ENCODE results near the gene ADNP2.

Gene ADNP2

GRCh38 chr18:80182855-80183254 is 73.8 kb downstream of the ADNP2 start:
- Mint-ChIP-seq H3K27me3 (no peaks in the 10 kb centered on the region), H3K4me1 (peaks cover 10% of the 10 kb centered on the region), H3K4me3 (no peak overlapping the region), H3K9me3 (no peaks in the 10 kb centered on the region), H3K27ac (ENCODE audit: low read depth) (no peak overlapping the region), H3K36me3 (ENCODE audit: insufficient read depth) (no peaks in the 10 kb centered on the region)
- ATAC-seq (replicated peaks; ENCODE audit: extremely low read depth, poor library complexity, severe bottlenecking) (no peak), DNase-seq (ENCODE audit: low spot score in 2 of 2) (no peak)

GRCh38 chr18:80183273-80184050 is 74.4 kb downstream of the ADNP2 start:
- Mint-ChIP-seq H3K36me3 (ENCODE audit: insufficient read depth) (no peaks in the 10 kb centered on the region), H3K27me3 (no peaks in the 10 kb centered on the region), H3K4me3 (no peak overlapping the region), H3K4me1 (peaks cover 10% of the 10 kb centered on the region), H3K27ac (ENCODE audit: low read depth) (no peak overlapping the region), H3K9me3 (no peaks in the 10 kb centered on the region)
- ATAC-seq (replicated peaks; ENCODE audit: extremely low read depth, poor library complexity, severe bottlenecking) (no peak), DNase-seq (ENCODE audit: low spot score in 2 of 2) (no peak)

GRCh38 chr18:80184243-80184772 is 75.2 kb downstream of the ADNP2 start:
- no peaks in the 10 kb centered on the region for H3K27me3 Mint-ChIP-seq
- ATAC-seq (replicated peaks; ENCODE audit: extremely low read depth, poor library complexity, severe bottlenecking): no peak
- no peak for DNase-seq (ENCODE audit: low spot score in 2 of 2)
- no peaks in the 10 kb centered on the region for H3K36me3 Mint-ChIP-seq (ENCODE audit: insufficient read depth)
- H3K9me3 Mint-ChIP-seq: no peaks in the 10 kb centered on the region
- H3K4me1 Mint-ChIP-seq: peaks cover 6% of the 10 kb centered on the region
- H3K27ac Mint-ChIP-seq (ENCODE audit: low read depth): no peak overlapping the region
- no peak overlapping the region for H3K4me3 Mint-ChIP-seq

- ATAC-seq (replicated peaks; ENCODE audit: extremely low read depth, poor library complexity, severe bottlenecking): no peak
- Mint-ChIP-seq H3K4me3 (no peak overlapping the region), H3K9me3 (no peaks in the 10 kb centered on the region), H3K4me1 (no peaks in the 10 kb centered on the region), H3K27me3 (no peaks in the 10 kb centered on the region), H3K27ac (ENCODE audit: low read depth) (no peak overlapping the region), H3K36me3 (ENCODE audit: insufficient read depth) (peaks cover 2% of the 10 kb centered on the region)
- DNase-seq (ENCODE audit: low spot score in 2 of 2): no peak
Observed at GRCh38 chr18:80185545-80185944, 76.5 kb downstream of the ADNP2 start.

GRCh38 chr18:80187956-80188642 is 79.0 kb downstream of the ADNP2 start:
- Mint-ChIP-seq H3K27ac (ENCODE audit: low read depth) (no peak overlapping the region), H3K27me3 (no peaks in the 10 kb centered on the region), H3K4me3 (no peak overlapping the region), H3K36me3 (ENCODE audit: insufficient read depth) (peaks cover 2% of the 10 kb centered on the region), H3K4me1 (no peaks in the 10 kb centered on the region), H3K9me3 (no peaks in the 10 kb centered on the region)
- DNase-seq (ENCODE audit: low spot score in 2 of 2) (no peak), ATAC-seq (replicated peaks; ENCODE audit: extremely low read depth, poor library complexity, severe bottlenecking) (no peak)

- H3K36me3 Mint-ChIP-seq (ENCODE audit: insufficient read depth): peaks cover 2% of the 10 kb centered on the region
- H3K4me3 Mint-ChIP-seq: no peak overlapping the region
- H3K9me3 Mint-ChIP-seq: no peaks in the 10 kb centered on the region
- H3K27ac Mint-ChIP-seq (ENCODE audit: low read depth): no peak overlapping the region
- DNase-seq (ENCODE audit: low spot score in 2 of 2) (no peak), ATAC-seq (replicated peaks; ENCODE audit: extremely low read depth, poor library complexity, severe bottlenecking) (no peak)
- H3K27me3 Mint-ChIP-seq: peaks cover 6% of the 10 kb centered on the region
- no peaks in the 10 kb centered on the region for H3K4me1 Mint-ChIP-seq
Observed at GRCh38 chr18:80188643-80189530, 79.8 kb downstream of the ADNP2 start.

- Mint-ChIP-seq H3K4me3 (no peak overlapping the region), H3K36me3 (ENCODE audit: insufficient read depth) (peaks cover 2% of the 10 kb centered on the region), H3K27me3 (peaks cover 12% of the 10 kb centered on the region), H3K4me1 (no peaks in the 10 kb centered on the region), H3K27ac (ENCODE audit: low read depth) (no peak overlapping the region), H3K9me3 (no peaks in the 10 kb centered on the region)
- DNase-seq (ENCODE audit: low spot score in 2 of 2): no peak
- no peak for ATAC-seq (replicated peaks; ENCODE audit: extremely low read depth, poor library complexity, severe bottlenecking)
Observed at GRCh38 chr18:80189531-80189865, 80.4 kb downstream of the ADNP2 start.
